Left ventricle myocardium inferior (tissue), 1 donor: Measurements from ENCODE around the gene OR52M1. TPM values are rescaled to one million over a fixed set of nuclear protein-coding genes. Genes with fewer than 3 reads are reported as not detected.

Experiments used
- DNase-seq: peaks from one replicate; pipeline ENCODE4 v3.0.0-alpha.2; 2020
- H3K27ac ChIP-seq: fragments of 200-600 bp; replicated peaks from 2 replicates; pipeline ENCODE4 v1.8.0; 2021
- H3K27me3 ChIP-seq: fragments of 200-600 bp; 2 replicates; pipeline ENCODE4 v1.8.0; 2021; ENCODE audit warnings: low read depth
- H3K36me3 ChIP-seq: fragments of 200-600 bp; 2 replicates; pipeline ENCODE4 v1.8.0; 2021
- H3K4me1 ChIP-seq: fragments of 200-600 bp; 2 replicates; pipeline ENCODE4 v1.8.0; 2021
- H3K4me3 ChIP-seq: fragments of 200-600 bp; 2 replicates; pipeline ENCODE4 v1.8.0; 2021; ENCODE audit warnings: mild to moderate bottlenecking, moderate library complexity
- H3K9me3 ChIP-seq: fragments of 200-600 bp; replicated peaks from 2 replicates; pipeline ENCODE4 v1.8.0; 2021
- CTCF ChIP-seq: fragments of 200-600 bp; IDR thresholded peaks from 2 replicates; pipeline ENCODE4 v1.8.0; 2021; ENCODE audit warnings: antibody characterized with exemption, mild to moderate bottlenecking, borderline replicate concordance
- intact Hi-C: fragments of 100-400 bp; cut with micrococcal nuclease; formaldehyde crosslinking; loops from one replicate; pipeline ENCODE4 v1.11.0; 2022
- total RNA-seq: library from RNA; stranded (reverse); fragmentation: NEBNext Ultra II Directional; extraction: Animal tissue kit (Norgen Biotek cat#: 25700); gene quantifications from one replicate; pipeline ENCODE4 v1.2.1, GENCODE V29; 2021
- donor health status: DM: no; HTN: yes; CAD: no; lungs with severe emphysema.

OR52M1 gene
- total RNA-seq, 1 donor from 2014 or later: not detected

- TF ChIP-seq CTCF: no peak
- no peak overlapping the region for H3K4me3 ChIP-seq
- H3K36me3 ChIP-seq: no peaks in the 10 kb centered on the region
- no peak overlapping the region for H3K27ac ChIP-seq
- intact Hi-C loops: no loop called here
- no peak for DNase-seq
- no peaks in the 10 kb centered on the region for H3K9me3 ChIP-seq
- H3K27me3 ChIP-seq: peaks cover 12% of the 10 kb centered on the region
- H3K4me1 ChIP-seq: no peaks in the 10 kb centered on the region
Observed at GRCh38 chr11:4589017-4589416, 44.0 kb downstream of the OR52M1 start.

GRCh38 chr11:4593739-4594138 is 48.7 kb downstream of the OR52M1 start, which contains the start of gene OR52I1:
TSS of gene OR52I1 (plus strand) at chr11:4594039. CDS start at chr11:4594039, 0 bp downstream.
- intact Hi-C loops: no loop called here
- DNase-seq: no peak
- no peak within 1 kb of the TSS for H3K27ac ChIP-seq
- no peaks in the 10 kb centered on the region for H3K9me3 ChIP-seq
- no peak for TF ChIP-seq CTCF
- no peaks in the 10 kb centered on the region for H3K27me3 ChIP-seq
- H3K4me1 ChIP-seq: no peaks in the 10 kb centered on the region
- no peak within 1 kb of the TSS for H3K4me3 ChIP-seq
- H3K36me3 ChIP-seq: peaks cover 13% of the 10 kb centered on the region

Other genes starting within 250 kb of the OR52M1 start
- gene OR52B4, start 176.8 kb upstream of the OR52M1 start, total RNA-seq: not detected
- 8.4 TPM for gene TRIM21, start 151.5 kb upstream of the OR52M1 start, total RNA-seq
- not detected for gene OR52K2, start 95.9 kb upstream of the OR52M1 start, total RNA-seq
- not detected for gene OR52K1, start 62.5 kb upstream of the OR52M1 start, total RNA-seq
- gene OR52I2, start 36.6 kb downstream of the OR52M1 start, total RNA-seq: not detected
- not detected for gene OR52I1, start 48.8 kb downstream of the OR52M1 start, total RNA-seq
- 10.6 TPM for gene TRIM68, start 63.0 kb downstream of the OR52M1 start, total RNA-seq
- not detected for gene OR51D1, start 92.3 kb downstream of the OR52M1 start, total RNA-seq
- gene OR51E1, start 98.8 kb downstream of the OR52M1 start, total RNA-seq: 1.3 TPM
- gene OR51E2, start 152.7 kb downstream of the OR52M1 start, total RNA-seq: not detected
- gene MMP26, start 159.6 kb downstream of the OR52M1 start, total RNA-seq: not detected
- gene OR51F1, start 224.7 kb downstream of the OR52M1 start, total RNA-seq: not detected